GM19463 (cell line): Measurements from ENCODE around the gene SNPH.
"Not testable (repeated sequence)": the region's sequence is repeated elsewhere in the genome, so short reads cannot be mapped to it uniquely, and the experiment has no call there.

Experiments used
- ATAC-seq: cut with Tn5 transposase; IDR thresholded peaks from one replicate; pipeline ENCODE4 v1.9.1; 2021; ENCODE audit warnings: mild to moderate bottlenecking, moderate library complexity; ENCODE audit not compliant: unreplicated experiment

SNPH gene

GRCh38 chr20:1336699-1337367 lies 70.7 kb downstream of the SNPH start:
- ATAC-seq = no peak

GRCh38 chr20:1337441-1337840 lies 71.3 kb downstream of the SNPH start:
- no peak for ATAC-seq

GRCh38 chr20:1338096-1338495 lies 72.0 kb downstream of the SNPH start:
- no peak for ATAC-seq

- no peak for ATAC-seq
Observed at GRCh38 chr20:1338801-1339200, 72.7 kb downstream of the SNPH start.

- ATAC-seq = no peak
Observed at GRCh38 chr20:1341561-1342265, 75.6 kb downstream of the SNPH start.

GRCh38 chr20:1343446-1344124 lies 77.5 kb downstream of the SNPH start:
- not testable (repeated sequence) for ATAC-seq

- no peak for ATAC-seq
Observed at GRCh38 chr20:1345030-1345755, 79.1 kb downstream of the SNPH start.

GRCh38 chr20:1345756-1346093 lies 79.6 kb downstream of the SNPH start:
- no peak for ATAC-seq

GRCh38 chr20:1346315-1346969 lies 80.3 kb downstream of the SNPH start:
- no peak for ATAC-seq

GRCh38 chr20:1353956-1354355 lies 87.9 kb downstream of the SNPH start:
- no peak for ATAC-seq

- ATAC-seq = no peak
Observed at GRCh38 chr20:1357921-1358671, 92.0 kb downstream of the SNPH start.
